ENCODE results near the gene ABCC9. TPM values are rescaled to one million over a fixed set of nuclear protein-coding genes. Genes with fewer than 3 reads are reported as not detected.
"Not testable (repeated sequence)": the region's sequence is repeated elsewhere in the genome, so short reads cannot be mapped to it uniquely, and the experiment has no call there.

ABCC9 gene
- total RNA-seq, 1 donor from 2014 or later: 13.0 TPM

DNA sequence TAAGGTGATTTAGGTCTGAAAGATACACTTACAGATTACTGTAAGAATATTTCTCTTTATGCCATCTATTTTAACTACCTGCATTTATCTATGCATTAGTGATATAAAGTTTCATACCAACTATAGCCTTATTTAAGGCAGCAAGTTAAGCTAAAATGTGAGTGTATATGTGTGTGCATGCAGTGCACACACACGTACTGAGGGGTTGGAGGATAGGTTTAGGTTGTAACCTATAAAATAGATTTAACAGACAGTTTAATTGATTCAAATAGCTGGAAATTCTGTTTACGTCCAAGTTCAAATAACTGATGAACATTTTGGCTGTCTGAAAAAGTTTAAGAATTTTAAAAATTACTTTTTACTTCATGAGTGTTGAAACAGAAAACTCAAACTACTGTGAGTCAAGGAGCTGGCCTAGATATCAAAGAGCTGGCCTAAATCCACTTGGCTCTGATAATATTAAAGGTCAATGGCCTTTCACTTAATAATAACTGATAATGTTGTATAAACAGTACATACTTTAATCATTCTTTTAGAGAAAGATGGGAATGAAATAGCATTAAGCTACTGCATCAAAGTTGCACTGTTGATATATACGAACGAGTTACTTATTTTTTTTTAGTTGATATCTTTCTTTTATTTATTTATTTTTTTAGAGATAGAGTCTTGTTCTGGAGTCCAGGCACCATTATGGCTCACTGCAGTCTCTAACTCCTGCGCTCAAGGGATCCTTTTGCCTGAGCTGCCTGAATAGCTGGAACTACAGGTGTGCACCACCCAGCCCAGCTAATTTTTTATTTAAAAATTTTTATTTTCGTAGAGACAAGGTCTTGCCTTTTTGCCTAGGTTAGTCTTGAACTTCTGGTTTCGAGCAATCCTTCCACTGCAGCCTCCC, 152.9 kb downstream of the ABCC9 start:
- DNase-seq (ENCODE audit: low spot score in 2 of 2) (no peak), FAIRE-seq (no peak)

DNA sequence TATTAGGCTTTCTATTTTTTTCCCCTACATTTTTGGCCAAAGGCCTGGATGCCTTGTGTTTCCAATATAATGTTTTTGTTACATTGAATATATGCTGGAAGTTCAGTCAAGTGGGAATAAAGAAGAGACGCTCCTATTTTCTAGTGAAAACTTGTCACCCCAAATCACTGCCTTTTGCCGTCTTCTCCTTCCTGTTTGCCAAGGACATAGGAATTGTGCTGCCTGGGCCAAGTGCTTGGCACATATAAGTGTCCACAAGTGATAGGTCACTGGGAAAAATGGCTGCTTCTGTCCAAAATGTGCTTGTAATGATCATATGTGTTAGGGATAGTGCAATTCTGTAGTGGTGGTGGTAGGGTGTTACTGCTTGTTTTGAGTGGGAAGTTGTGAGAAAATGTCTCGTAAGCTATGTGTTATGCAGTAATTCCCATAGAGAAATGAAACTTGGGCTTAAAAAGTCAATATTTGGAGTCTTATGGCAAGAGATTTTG, 155.1 kb downstream of the ABCC9 start:
- FAIRE-seq (no peak), DNase-seq (ENCODE audit: low spot score in 2 of 2) (no peak)

DNA sequence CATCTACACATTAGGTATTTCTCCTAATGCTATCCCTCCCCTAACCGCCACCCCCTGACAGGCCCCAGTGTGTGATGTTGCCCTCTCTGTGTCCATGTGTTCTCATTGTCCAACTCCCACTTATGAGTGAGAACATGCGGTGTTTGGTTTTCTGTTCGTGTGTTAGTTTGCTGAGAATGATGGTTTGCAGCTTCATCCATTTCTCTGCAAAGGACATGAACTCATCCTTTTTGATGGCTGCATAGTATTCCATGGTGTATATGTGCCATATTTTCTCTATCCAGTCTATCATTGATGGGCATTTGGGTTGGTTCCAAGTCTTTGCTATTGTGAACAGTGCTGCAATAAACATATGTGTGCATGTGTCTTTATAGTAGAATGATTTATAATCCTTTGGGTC, 158.5 kb downstream of the ABCC9 start:
- FAIRE-seq; DNase-seq (ENCODE audit: low spot score in 2 of 2): not testable (repeated sequence)

DNA sequence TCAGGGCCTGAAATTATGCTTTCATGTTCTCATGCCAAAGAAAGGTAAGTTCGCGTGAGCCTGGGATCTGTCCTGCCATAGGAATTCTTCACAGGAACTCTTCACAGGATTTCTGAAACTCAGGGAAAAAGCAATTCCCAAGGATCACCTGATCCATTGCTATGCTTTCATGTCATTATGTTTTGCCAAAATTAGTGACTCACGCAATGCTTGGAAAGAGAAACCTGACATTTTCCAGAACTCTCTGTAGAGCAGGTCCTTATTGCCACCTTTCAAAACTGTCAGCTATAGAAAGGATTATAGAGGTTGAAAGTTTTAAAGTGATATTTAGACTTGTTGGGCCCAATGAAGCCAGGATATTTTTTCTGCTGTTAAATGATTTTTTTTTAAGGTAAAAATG, 160.4 kb downstream of the ABCC9 start:
- DNase-seq (ENCODE audit: low spot score in 2 of 2) (no peak), FAIRE-seq (no peak)

GRCh38 chr12:21776175-21776574, 165.1 kb downstream of the ABCC9 start:
- FAIRE-seq (no peak), DNase-seq (ENCODE audit: low spot score in 2 of 2) (no peak)

DNA sequence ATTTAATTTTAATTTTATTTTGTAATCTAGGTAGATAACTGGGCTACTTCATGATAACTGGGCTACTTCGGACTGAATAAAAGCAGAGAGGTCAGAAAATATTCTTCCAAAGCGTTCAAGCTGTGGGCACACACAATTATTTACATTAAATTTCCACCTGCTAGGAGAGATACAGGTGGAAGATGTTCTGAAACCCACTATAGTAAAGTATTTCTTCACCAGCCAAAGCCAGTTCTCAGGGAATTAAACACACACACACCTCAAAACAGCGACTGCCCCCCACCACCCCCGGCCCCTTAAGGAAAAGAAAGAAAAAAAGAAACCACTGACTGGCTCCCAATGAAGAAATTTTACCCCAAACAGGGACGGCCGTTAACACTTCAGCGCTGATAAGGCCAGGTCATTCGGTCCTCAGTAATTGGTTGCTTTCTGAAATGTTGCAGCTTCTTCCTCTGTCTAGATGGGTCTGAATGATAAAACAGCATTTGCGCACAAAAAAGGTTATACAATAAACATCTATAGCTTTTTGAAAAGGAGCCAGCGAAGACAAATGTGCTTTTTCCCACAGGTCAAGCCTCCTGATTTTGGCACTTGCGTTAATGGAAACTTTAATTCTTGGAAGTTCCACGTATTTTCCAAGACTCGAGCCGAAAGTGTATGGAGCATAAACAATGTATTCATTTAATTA, 165.9 kb downstream of the ABCC9 start:
- DNase-seq (ENCODE audit: low spot score in 2 of 2): no peak
- no peak for FAIRE-seq

DNA sequence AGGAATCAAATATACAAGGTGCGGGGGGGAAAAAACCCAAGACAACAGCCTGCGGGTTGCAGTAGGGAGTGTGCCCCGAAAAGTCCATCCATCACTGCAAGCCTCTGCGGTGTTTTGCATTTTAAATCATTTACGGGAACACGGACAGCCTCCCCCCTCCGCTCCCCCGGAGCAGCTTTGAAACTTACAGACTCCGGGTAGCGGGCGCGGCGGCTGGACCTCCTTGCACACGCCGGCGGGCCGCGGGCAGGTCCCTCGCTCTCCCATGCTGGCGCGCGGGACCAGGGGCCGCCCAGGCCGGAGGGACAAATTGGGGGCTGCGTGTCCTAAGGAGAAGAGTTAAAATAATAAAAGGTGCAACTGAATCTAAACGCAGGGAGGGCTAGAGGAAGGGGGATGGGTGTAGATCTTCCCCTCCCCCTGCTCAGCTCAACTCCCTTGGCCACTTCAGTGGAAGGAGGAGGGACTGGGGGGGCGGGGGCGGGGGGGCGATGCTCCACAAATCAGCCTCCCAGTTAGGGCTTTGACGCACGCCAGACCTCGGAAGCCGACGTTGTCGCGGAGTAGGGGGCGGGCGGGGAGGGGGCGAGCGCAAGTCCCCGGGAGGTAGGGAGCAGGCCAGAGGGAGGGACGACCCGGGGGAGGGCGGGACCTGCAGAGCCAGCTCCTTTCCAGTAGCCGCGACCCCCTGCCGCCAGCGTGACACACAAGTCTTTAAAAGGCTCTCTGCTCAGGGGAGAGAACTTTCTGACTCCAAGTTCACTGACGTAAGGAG, 166.7 kb downstream of the ABCC9 start, which contains the start of gene KCNJ8:
TSS of gene KCNJ8 (minus strand) at position 349 of the 775 bp plus-strand sequence. CDS start 1,090 bp downstream, outside the sequence.
- DNase-seq (ENCODE audit: low spot score in 2 of 2): peak; percentile 26 to 46
- no peak for FAIRE-seq

DNA sequence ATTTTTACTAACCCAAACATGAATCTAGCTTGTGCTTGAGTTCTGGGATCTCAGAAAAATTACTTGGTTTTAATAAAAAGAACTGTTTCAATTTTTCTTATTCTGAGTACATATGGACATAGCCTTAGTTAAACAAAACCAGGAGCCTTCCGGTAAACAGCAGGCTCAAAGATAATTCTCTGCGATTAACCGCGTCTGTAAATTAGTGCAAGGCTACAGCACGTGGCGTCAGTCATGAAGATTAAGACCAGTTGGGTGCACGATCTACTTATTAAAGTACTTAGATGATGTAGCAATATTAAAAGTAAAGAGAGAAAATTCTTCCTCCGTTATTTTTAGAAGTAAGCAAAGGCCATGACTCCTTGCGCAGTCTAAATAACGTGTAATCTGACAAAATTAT, 167.4 kb downstream of the ABCC9 start:
- DNase-seq (ENCODE audit: low spot score in 2 of 2) (no peak), FAIRE-seq (no peak)

GRCh38 chr12:21773263-21773741, 167.9 kb downstream of the ABCC9 start:
- DNase-seq (ENCODE audit: low spot score in 2 of 2) (no peak), FAIRE-seq (no peak)

DNA sequence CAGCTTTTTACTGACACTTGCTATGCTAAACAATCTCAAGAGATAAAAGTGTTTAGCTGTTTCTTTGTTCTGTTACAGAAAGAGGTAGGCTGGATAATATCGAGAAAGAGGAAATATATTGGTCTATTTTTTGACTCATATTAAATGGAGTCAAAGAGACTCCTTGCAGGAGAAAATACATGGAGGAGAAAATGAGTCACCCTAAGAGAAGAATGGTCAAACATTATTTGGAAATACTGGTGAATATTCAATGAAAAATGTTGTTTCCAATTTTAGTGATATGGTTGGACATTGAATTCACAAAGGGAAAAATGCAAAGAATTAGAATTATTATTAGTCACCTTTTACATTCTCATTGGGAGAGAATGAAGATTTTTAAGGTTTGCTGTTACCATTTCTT, 169.9 kb downstream of the ABCC9 start:
- DNase-seq (ENCODE audit: low spot score in 2 of 2) (no peak), FAIRE-seq (no peak)

- no peak for FAIRE-seq
- no peak for DNase-seq (ENCODE audit: low spot score in 2 of 2)
These were observed 171.9 kb downstream of the ABCC9 start for GRCh38 chr12:21769307-21769706.

GRCh38 chr12:21766403-21766802, 174.8 kb downstream of the ABCC9 start:
- FAIRE-seq: no peak
- DNase-seq (ENCODE audit: low spot score in 2 of 2): no peak

GRCh38 chr12:21764950-21765349, 176.3 kb downstream of the ABCC9 start:
- FAIRE-seq (no peak), DNase-seq (ENCODE audit: low spot score in 2 of 2) (no peak)

DNA sequence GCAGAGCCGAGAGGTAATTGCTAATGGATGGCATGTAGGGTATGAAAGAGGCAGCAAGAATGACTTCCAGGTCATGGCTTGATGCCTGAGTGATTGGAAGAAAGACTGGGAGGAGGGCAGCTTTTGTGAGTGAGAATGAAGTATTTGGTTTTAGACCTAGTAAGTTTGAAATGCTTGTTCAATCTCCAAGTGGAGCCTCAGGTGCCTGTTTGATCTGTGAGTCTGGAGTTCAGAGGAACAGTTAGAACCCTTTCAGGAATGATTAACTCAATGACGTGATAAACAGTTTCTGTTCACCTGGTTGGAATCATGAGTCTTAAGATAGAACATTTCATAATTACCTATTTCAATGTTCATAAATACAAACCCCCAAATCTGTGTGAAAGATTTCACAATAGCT, 177.2 kb downstream of the ABCC9 start:
- FAIRE-seq (no peak), DNase-seq (ENCODE audit: low spot score in 2 of 2) (no peak)

DNA sequence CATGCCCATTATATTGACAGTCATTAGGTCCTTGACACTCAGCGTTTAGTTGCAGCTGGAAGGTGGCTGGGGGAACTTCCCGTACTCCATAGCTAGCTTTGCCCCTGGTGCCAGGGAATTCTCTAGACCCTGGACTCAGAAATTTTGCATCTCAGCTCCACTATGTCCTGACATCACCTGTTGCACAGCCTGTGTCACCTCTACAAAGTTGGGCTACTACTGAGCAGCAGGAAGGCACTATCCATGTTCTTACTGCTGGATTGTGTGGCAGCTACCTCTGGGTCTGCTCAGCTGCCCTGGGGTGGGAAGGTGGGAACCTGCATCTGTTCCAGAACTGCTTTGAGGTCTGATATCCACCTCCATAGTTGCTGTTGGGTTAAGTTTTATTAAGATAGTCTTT, 177.7 kb downstream of the ABCC9 start:
- no peak for FAIRE-seq
- DNase-seq (ENCODE audit: low spot score in 2 of 2): no peak

GRCh38 chr12:21759737-21760136, 181.5 kb downstream of the ABCC9 start:
- DNase-seq (ENCODE audit: low spot score in 2 of 2) (no peak), FAIRE-seq (no peak)

- FAIRE-seq: no peak
These were observed 183.5 kb downstream of the ABCC9 start for GRCh38 chr12:21757735-21758134.

DNA sequence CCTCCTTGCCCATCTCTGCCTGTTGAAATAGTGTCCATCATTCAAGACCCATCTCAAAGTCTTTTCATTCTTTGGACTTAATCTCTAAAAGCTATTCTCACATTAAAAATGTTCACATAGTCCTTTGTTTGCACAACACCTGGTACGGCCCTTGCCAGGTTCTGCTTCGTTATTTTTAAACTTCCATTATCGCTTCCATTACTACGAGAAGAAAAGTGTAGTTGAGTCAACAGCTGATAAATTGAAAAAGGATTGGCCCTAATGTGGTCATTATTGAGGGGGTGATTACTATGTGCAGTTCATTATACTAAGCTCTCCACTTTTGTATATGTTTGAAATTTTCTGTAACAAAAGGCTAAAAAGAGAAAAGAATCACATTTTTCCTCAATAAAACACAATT, 184.5 kb downstream of the ABCC9 start:
- DNase-seq (ENCODE audit: low spot score in 2 of 2): no peak
- no peak for FAIRE-seq

More at GRCh38 chr12:21757735-21758134, 183.5 kb downstream of the ABCC9 start:
- DNase-seq (ENCODE audit: low spot score in 2 of 2): no peak

- no peak for FAIRE-seq
- DNase-seq (ENCODE audit: low spot score in 2 of 2): no peak
These were observed 189.7 kb downstream of the ABCC9 start for GRCh38 chr12:21751517-21751916.

Data from frontal cortex (tissue), 4 donors.